GM10248 (cell line): Measurements from ENCODE around the gene TAGLN2.

Experiments
- CTCF ChIA-PET: fragments of 300-600 bp; sonication (Branson Sonifier 250); formaldehyde crosslinking; extraction: SDS; loops from one replicate; lab custom pipeline; 2021; ENCODE audit warnings: antibody characterized with exemption; lab: Yijun Ruan, JAX
- POLR2A ChIA-PET: fragments of 350-650 bp; sonication (Branson Sonifier 250); formaldehyde crosslinking; extraction: SDS; loops from one replicate; lab custom pipeline; 2020; ENCODE audit warnings: antibody characterized with exemption; lab: Yijun Ruan, JAX
- DNase-seq: peaks from one replicate; pipeline ENCODE4 v3.0.0; 2012; ENCODE audit errors: extremely low spot score
- CTCF ChIP-seq: IDR thresholded peaks from 2 replicates; pipeline ENCODE4 v1.5.1; 2012; ENCODE audit warnings: mild to moderate bottlenecking, low read depth; ENCODE audit errors: extremely low read depth, missing control alignments, control extremely low read depth

Gene TAGLN2

GRCh38 chr1:159925719-159926078, 392 bp upstream of the TAGLN2 start:
- ChIA-PET POLR2A (interaction anchor here (0.9 to 1.4 kb wide), 3 partner anchors 9 to 36 kb away, joined by 3 to 6 read pairs (median 4); no protein-coding TSS in a partner anchor), CTCF (interaction anchor here (0.9 to 5.3 kb wide), 6 partner anchors 11 to 136 kb away, joined by 3 to 50 read pairs (median 6); no protein-coding TSS in a partner anchor)
- DNase-seq = peak; percentile 59
- TF ChIP-seq CTCF = no peak

GRCh38 chr1:159924025-159924790, 1.1 kb downstream of the TAGLN2 start:
- CTCF ChIA-PET = interaction anchor here (0.7 to 5.3 kb wide), 10 partner anchors 7 to 122 kb away, joined by 3 to 50 read pairs (median 4); no protein-coding TSS in a partner anchor
- no peak for TF ChIP-seq CTCF
- POLR2A ChIA-PET = interaction anchor here (0.6 to 1.2 kb wide), 4 partner anchors 8 to 23 kb away, joined by 3 to 4 read pairs (median 4); no protein-coding TSS in a partner anchor
- peak; percentile 83 for DNase-seq

DNA sequence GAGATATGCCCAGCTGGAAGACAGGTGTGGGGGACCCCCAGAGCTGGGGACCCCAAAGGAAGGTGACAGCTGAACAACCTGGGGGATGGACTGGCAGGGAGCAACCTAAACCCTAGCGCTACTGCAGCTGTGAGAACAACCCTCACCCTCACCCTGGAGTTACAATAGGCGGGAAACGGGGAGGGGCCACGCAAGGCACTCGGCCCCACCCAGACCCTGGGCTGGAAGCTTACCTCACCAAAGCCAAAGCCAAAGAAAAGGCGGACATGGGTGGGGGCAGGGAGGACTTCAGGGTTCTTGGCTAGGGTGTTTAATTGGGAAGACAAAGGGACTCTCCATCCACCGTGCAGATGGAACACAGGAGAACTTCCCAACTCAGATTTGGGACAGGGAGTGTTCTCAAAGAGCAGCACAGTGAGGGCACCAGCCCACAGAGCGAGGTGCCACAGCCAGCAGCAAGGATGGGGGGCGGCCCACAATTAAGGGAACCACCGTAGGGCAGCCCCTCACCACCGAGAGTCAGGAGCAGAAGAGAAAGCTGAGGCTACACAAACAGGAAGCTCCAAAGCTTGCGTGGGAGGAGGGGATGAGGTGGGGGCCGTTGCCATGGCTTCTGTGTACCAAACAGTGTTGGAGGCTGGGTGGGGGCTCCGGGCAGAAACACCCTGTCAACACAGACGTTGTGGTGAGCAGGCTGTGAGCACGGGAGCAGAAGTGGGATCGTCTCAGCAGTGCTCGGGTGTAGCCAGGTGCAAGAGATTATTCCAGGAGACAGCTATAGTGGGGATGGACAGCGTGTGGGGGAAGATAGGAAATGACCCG, 1.9 kb downstream of the TAGLN2 start:
- POLR2A ChIA-PET = interaction anchor here (0.5 to 1.2 kb wide), 3 partner anchors 9 to 290 kb away, joined by 3 to 4 read pairs (median 3); no protein-coding TSS in a partner anchor
- CTCF ChIA-PET = interaction anchor here (0.7 to 5.3 kb wide), 9 partner anchors 8 to 124 kb away, joined by 3 to 50 read pairs (median 4); no protein-coding TSS in a partner anchor
- no peak for TF ChIP-seq CTCF
- DNase-seq = peak; percentile 84

DNA sequence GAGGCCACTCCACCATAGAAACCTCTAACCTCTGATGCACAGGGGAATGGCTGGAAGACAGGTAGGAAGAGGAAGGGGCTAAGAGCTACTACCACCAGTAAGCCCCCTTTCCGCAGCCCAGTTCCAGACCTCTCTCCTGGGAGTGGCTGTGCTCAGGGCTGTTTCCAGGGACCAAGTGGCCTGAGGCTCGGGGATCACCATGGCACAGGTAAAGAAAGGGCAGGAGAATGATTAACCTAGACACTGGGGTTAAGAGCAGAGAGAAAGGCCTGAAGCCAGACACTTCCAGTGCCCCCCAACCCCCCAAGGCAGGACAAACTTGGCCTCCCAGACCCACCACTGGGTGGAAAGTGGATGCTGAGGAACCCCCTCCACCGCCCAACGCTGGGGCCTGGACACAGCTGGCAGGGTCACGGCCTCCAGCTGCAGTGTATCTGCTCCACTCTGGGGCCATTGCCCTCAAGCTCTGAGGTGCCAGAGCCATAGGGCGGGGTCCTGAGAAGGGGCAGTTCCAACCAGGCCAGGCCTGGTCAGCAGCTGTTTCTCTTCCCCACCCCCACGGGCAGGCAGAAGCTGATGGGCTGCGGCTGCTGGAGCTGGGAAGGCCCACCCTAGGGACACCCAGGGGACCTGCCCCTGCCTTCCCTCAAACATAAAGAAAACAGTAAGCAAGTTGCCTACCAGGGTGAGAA, 2.6 kb downstream of the TAGLN2 start:
- ChIA-PET POLR2A (interaction anchor here (1.0 to 1.3 kb wide), 3 partner anchors 9 to 33 kb away, joined by 3 to 5 read pairs (median 5); no protein-coding TSS in a partner anchor), CTCF (interaction anchor here (1.1 to 5.3 kb wide), 9 partner anchors 9 to 124 kb away, joined by 3 to 50 read pairs (median 4); no protein-coding TSS in a partner anchor)
- TF ChIP-seq CTCF = no peak
- DNase-seq = no peak

DNA sequence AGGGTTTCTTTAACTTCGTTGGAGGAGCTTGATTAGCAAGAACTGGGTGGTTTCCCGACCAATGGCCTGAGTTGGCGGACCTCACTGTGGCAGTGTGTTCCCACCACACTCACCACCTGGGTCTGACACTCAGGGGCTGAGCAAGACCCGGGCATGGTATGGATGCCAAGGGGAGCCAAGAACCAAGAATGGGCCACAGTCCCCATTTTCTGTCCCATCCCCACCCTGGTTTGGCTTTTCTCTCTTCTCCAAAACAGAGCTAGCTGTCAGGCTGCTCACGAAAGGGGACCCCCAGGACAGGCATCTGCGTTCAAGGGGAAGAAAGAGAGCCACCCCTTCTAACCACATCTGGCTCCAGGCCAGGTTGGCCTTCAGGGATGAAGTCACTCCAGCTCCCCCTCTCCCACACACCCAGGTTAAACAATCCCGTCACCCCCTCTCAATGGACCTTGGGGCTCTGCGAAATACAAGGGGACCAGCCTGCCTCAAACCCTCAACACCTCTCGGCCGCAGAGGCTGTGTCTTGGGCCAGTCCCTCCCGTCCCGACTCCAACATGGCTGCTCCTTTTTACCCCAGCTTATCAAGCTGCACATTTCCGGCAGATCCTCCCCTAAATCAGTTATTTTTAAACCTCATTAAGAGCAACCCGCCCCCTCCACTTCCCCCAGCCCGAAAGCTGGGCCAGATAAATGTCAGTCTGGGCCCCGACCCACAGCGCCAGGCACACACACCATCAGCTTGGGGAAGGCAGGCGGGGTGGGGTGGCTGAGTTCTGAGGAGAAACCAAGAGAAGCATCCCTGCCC, 3.4 kb downstream of the TAGLN2 start:
- POLR2A ChIA-PET = interaction anchor here (1.0 to 1.3 kb wide), 3 partner anchors 8 to 51 kb away, joined by 3 to 5 read pairs (median 5); no protein-coding TSS in a partner anchor
- CTCF ChIA-PET = interaction anchor here (1.0 to 5.3 kb wide), 11 partner anchors 15 to 124 kb away, joined by 3 to 50 read pairs (median 4); no protein-coding TSS in a partner anchor
- TF ChIP-seq CTCF = no peak
- DNase-seq = no peak
